Endothelial cell (in vitro differentiated cells): Measurements from ENCODE around the gene TCF23. TPM values are rescaled to one million over a fixed set of nuclear protein-coding genes. Genes with fewer than 3 reads are reported as not detected.
A peak's percentile ranks its signal among the peaks of the same experiment; 100 is the strongest.

Source experiments
- DNase-seq: peaks from one replicate; pipeline ENCODE4 v3.0.0; 2021; ENCODE audit warnings: low spot score
- H3K27ac Mint-ChIP-seq: one replicate; pipeline ENCODE4 v1.8.0; 2021; ENCODE audit warnings: mixed read lengths, inconsistent platforms; ENCODE audit not compliant: unreplicated experiment
- H3K27me3 Mint-ChIP-seq: one replicate; pipeline ENCODE4 v1.8.0; 2021; ENCODE audit warnings: mild to moderate bottlenecking, moderate library complexity, mixed read lengths, inconsistent platforms; ENCODE audit not compliant: unreplicated experiment
- H3K36me3 Mint-ChIP-seq: one replicate; pipeline ENCODE4 v1.8.0; 2021; ENCODE audit warnings: mild to moderate bottlenecking, low read depth, mixed read lengths, inconsistent platforms; ENCODE audit not compliant: unreplicated experiment
- H3K4me1 Mint-ChIP-seq: one replicate; pipeline ENCODE4 v1.8.0; 2021; ENCODE audit warnings: mild to moderate bottlenecking, mixed read lengths, inconsistent platforms; ENCODE audit not compliant: unreplicated experiment
- H3K4me3 Mint-ChIP-seq: one replicate; pipeline ENCODE4 v1.8.0; 2021; ENCODE audit warnings: mild to moderate bottlenecking, mixed read lengths, inconsistent platforms; ENCODE audit not compliant: unreplicated experiment
- H3K9me3 Mint-ChIP-seq: one replicate; pipeline ENCODE4 v1.8.0; 2021; ENCODE audit warnings: mixed read lengths, inconsistent platforms; ENCODE audit not compliant: unreplicated experiment
- CTCF ChIP-seq: fragments of 200-600 bp; sonication (generic); IDR thresholded peaks from one replicate; pipeline ENCODE4 v1.5.0; 2021; ENCODE audit warnings: antibody characterized with exemption; ENCODE audit not compliant: unreplicated experiment
- long read RNA-seq: library from polyadenylated mRNA; unstranded; transcript quantifications from one replicate; pipeline ENCODE4 v2.0.0, GENCODE V29; 2020; ENCODE audit not compliant: unreplicated experiment
- total RNA-seq: library from RNA; stranded (reverse); fragmentation: NEBNext Ultra II Directional; extraction: Animal tissue kit (Norgen Biotek cat#: 25700); gene quantifications from one replicate; pipeline ENCODE4 v1.2.1, GENCODE V29; 2021; ENCODE audit not compliant: unreplicated experiment

TCF23 gene
- not detected for total RNA-seq
- long read RNA-seq, result 0 reads

- no peak for DNase-seq
- no peaks in the 10 kb centered on the region for H3K9me3 Mint-ChIP-seq
- H3K4me3 Mint-ChIP-seq, result no peak within 1 kb of the TSS
- no peaks in the 10 kb centered on the region for H3K4me1 Mint-ChIP-seq
- peaks cover 2% of the 10 kb centered on the region for H3K27me3 Mint-ChIP-seq
- TF ChIP-seq CTCF, result no peak
- peak within 1 kb of the TSS; percentile 21 for H3K27ac Mint-ChIP-seq
- no peaks in the 10 kb centered on the region for H3K36me3 Mint-ChIP-seq
Measured at GRCh38 chr2:27148801-27149439, at the start of gene TCF23. TSS of gene TCF23 (plus strand) at chr2:27149004. CDS start at chr2:27149134, 130 bp downstream.

GRCh38 chr2:27099334-27099955, 49.4 kb upstream of the TCF23 start:
- Mint-ChIP-seq H3K27me3 (peaks cover 9% of the 10 kb centered on the region), H3K27ac (no peak overlapping the region), H3K4me3 (no peak overlapping the region), H3K9me3 (no peaks in the 10 kb centered on the region), H3K4me1 (peaks cover 4% of the 10 kb centered on the region), H3K36me3 (no peaks in the 10 kb centered on the region)
- TF ChIP-seq CTCF, result no peak
- no peak for DNase-seq

- H3K27ac Mint-ChIP-seq, result no peak overlapping the region
- no peak for TF ChIP-seq CTCF
- no peak overlapping the region for H3K4me3 Mint-ChIP-seq
- H3K27me3 Mint-ChIP-seq, result peaks cover 9% of the 10 kb centered on the region
- no peaks in the 10 kb centered on the region for H3K36me3 Mint-ChIP-seq
- H3K9me3 Mint-ChIP-seq, result no peaks in the 10 kb centered on the region
- H3K4me1 Mint-ChIP-seq, result peaks cover 4% of the 10 kb centered on the region
- no peak for DNase-seq
Measured at GRCh38 chr2:27100036-27100435, 48.8 kb upstream of the TCF23 start.

GRCh38 chr2:27102329-27102728, 46.5 kb upstream of the TCF23 start:
- H3K4me3 Mint-ChIP-seq, result no peak overlapping the region
- H3K27me3 Mint-ChIP-seq, result peaks cover 4% of the 10 kb centered on the region
- H3K4me1 Mint-ChIP-seq, result no peaks in the 10 kb centered on the region
- TF ChIP-seq CTCF, result no peak
- DNase-seq, result no peak
- H3K27ac Mint-ChIP-seq, result no peak overlapping the region
- H3K9me3 Mint-ChIP-seq, result no peaks in the 10 kb centered on the region
- H3K36me3 Mint-ChIP-seq, result no peaks in the 10 kb centered on the region

- Mint-ChIP-seq H3K4me1 (no peaks in the 10 kb centered on the region), H3K9me3 (no peaks in the 10 kb centered on the region), H3K36me3 (no peaks in the 10 kb centered on the region), H3K4me3 (no peak overlapping the region), H3K27me3 (peaks cover 2% of the 10 kb centered on the region), H3K27ac (no peak overlapping the region)
- TF ChIP-seq CTCF, result no peak
- DNase-seq, result no peak
Measured at GRCh38 chr2:27105981-27106380, 42.8 kb upstream of the TCF23 start.
